Measurements from ENCODE around the gene FBLIM1.

FBLIM1 gene

DNA sequence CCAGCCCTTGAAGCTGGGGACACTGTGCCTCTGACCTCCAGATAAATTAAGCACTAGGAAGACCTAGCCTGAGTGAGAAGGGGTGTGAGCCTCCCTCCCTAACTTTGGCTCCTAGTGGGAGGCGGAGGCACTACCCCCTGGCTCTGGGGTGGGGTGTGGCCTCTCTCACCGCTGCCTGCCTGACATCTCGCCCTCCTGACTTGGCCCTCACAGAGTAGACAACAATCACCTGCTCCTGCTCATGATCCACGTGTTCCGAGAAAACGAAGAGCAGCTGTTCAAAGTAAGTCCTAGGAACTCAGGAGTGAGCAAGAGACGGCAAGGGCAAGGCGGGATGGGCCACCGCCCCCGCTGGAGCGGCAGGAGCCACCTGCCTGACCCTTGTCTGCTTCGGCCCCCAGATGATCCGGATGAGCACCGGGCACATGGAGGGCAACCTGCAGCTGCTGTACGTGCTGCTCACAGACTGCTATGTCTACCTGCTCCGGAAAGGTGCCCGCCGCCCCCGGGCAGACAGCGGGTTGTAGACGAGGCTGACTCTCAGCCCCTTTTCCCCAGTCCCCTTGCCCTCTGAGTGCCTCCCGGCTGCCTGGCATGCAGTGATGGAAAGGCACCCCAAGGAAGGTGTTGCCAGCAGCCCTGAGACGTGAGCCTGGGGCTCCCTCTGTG lies 30.6 kb upstream of the FBLIM1 start:
- peaks cover 38% of the 10 kb centered on the region for H3K36me3 ChIP-seq (ENCODE audit: control insufficient read depth, low read length)
- H4K20me1 ChIP-seq (ENCODE audit: control insufficient read depth, insufficient read depth, low read depth, low read length), result no peaks in the 10 kb centered on the region
- H3K27ac ChIP-seq (ENCODE audit: low read depth, low read length), result no peak overlapping the region
- H3K4me2 ChIP-seq (ENCODE audit: low read length), result no peak overlapping the region
- H3K9me3 ChIP-seq (ENCODE audit: control insufficient read depth, insufficient read depth, low read length), result no peaks in the 10 kb centered on the region
- no peaks in the 10 kb centered on the region for H3K79me2 ChIP-seq (ENCODE audit: control insufficient read depth, low read length)
- TF ChIP-seq CTCF (IDR thresholded peaks at IDR 0.05; ENCODE audit: low read depth, low read length, poor library complexity, severe bottlenecking) (no peak), EZH2phosphoT487 (IDR thresholded peaks at IDR 0.05; ENCODE audit: borderline replicate concordance, low read length) (no peak)
- H3K4me1 ChIP-seq (ENCODE audit: control insufficient read depth, low read length), result no peaks in the 10 kb centered on the region
- H3K4me3 ChIP-seq (ENCODE audit: low read length), result no peak overlapping the region
- no peaks in the 10 kb centered on the region for H3K27me3 ChIP-seq (ENCODE audit: control insufficient read depth, low read length)
- H3K9me2 ChIP-seq (replicated peaks; ENCODE audit: control insufficient read depth, low read length), result no peaks in the 10 kb centered on the region
- no peaks in the 10 kb centered on the region for H3F3A ChIP-seq (ENCODE audit: control insufficient read depth, insufficient read depth)

- Histone ChIP-seq H3K4me1 (ENCODE audit: control insufficient read depth, low read length) (no peaks in the 10 kb centered on the region), H3K9me3 (ENCODE audit: control insufficient read depth, insufficient read depth, low read length) (no peaks in the 10 kb centered on the region), H3F3A (ENCODE audit: control insufficient read depth, insufficient read depth) (no peaks in the 10 kb centered on the region), H3K9me2 (replicated peaks; ENCODE audit: control insufficient read depth, low read length) (no peaks in the 10 kb centered on the region), H4K20me1 (ENCODE audit: control insufficient read depth, insufficient read depth, low read depth, low read length) (no peaks in the 10 kb centered on the region), H3K4me2 (ENCODE audit: low read length) (no peak overlapping the region), H3K27me3 (ENCODE audit: control insufficient read depth, low read length) (no peaks in the 10 kb centered on the region), H3K27ac (ENCODE audit: low read depth, low read length) (no peak overlapping the region), H3K4me3 (ENCODE audit: low read length) (no peak overlapping the region), H3K36me3 (ENCODE audit: control insufficient read depth, low read length) (peaks cover 45% of the 10 kb centered on the region), H3K79me2 (ENCODE audit: control insufficient read depth, low read length) (no peaks in the 10 kb centered on the region)
- TF ChIP-seq CTCF (IDR thresholded peaks at IDR 0.05; ENCODE audit: low read depth, low read length, poor library complexity, severe bottlenecking) (no peak), EZH2phosphoT487 (IDR thresholded peaks at IDR 0.05; ENCODE audit: borderline replicate concordance, low read length) (no peak)
These were observed 29.5 kb upstream of the FBLIM1 start for GRCh38 chr1:15728937-15729657.

DNA sequence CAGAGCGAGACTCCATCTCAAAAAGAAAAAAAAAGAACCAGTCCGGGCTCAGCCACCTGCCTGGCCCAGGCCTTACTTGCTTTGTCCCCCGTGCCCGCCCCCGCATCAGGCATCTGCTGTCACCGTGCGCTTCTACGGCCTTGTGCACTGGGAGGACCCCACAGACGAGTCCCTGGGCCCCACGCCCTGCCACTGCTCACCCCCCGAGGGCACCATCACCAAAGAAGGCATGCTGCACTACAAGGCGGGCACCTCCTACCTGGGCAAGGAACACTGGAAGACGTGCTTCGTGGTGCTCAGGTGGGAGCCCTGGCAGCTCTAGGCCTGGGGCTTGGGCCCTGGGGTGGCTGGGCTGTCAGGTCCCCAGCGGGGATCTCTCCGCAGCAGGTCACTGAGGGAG lies 28.2 kb upstream of the FBLIM1 start:
- Histone ChIP-seq H3F3A (ENCODE audit: control insufficient read depth, insufficient read depth) (no peaks in the 10 kb centered on the region), H3K79me2 (ENCODE audit: control insufficient read depth, low read length) (no peaks in the 10 kb centered on the region), H3K27ac (ENCODE audit: low read depth, low read length) (no peak overlapping the region), H3K9me3 (ENCODE audit: control insufficient read depth, insufficient read depth, low read length) (no peaks in the 10 kb centered on the region), H3K4me3 (ENCODE audit: low read length) (no peak overlapping the region), H3K36me3 (ENCODE audit: control insufficient read depth, low read length) (peaks cover 46% of the 10 kb centered on the region), H3K4me2 (ENCODE audit: low read length) (no peak overlapping the region), H3K4me1 (ENCODE audit: control insufficient read depth, low read length) (no peaks in the 10 kb centered on the region), H4K20me1 (ENCODE audit: control insufficient read depth, insufficient read depth, low read depth, low read length) (no peaks in the 10 kb centered on the region), H3K9me2 (replicated peaks; ENCODE audit: control insufficient read depth, low read length) (no peaks in the 10 kb centered on the region), H3K27me3 (ENCODE audit: control insufficient read depth, low read length) (no peaks in the 10 kb centered on the region)
- TF ChIP-seq EZH2phosphoT487 (IDR thresholded peaks at IDR 0.05; ENCODE audit: borderline replicate concordance, low read length) (no peak), CTCF (IDR thresholded peaks at IDR 0.05; ENCODE audit: low read depth, low read length, poor library complexity, severe bottlenecking) (no peak)
